Measurements from ENCODE around the gene UBE2I.
"Not testable (repeated sequence)": the region's sequence is repeated elsewhere in the genome, so short reads cannot be mapped to it uniquely, and the experiment has no call there.

Gene UBE2I

DNA sequence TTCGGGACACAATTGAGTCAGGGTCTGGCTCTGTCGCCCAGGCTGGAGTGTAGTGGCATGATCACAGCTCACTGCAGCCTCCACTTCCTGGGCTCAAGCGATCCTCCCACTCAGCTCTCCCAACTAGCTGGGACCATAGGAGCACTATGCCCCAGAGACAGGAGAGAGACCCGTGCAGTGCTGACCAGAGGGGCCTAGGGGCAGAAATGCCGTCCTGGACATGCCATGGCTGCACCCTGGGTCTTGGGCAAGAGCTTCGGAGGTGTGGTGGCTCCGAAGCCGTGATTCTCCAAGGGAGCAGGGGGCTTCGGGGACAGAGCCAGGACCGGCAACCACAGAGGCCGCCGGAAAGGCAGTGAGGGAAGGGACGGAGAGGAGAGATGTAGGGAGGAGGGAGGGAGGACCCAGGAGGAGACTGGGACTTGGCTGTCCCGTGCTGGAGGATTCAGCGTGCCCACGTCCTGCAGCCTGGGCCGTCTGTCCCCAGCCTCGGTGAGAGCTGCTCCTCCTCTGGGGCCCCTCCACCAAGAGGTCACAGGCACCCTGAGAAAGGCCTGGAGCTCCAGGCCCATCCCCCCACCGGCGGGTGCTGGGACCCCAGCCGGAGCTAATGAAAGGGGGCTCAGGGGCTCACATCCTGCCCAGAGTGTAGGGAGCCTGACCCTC is 31.7 kb upstream of the UBE2I start:
- no peak for DNase-seq

GRCh38 chr16:1278477-1278876 is 31.0 kb upstream of the UBE2I start:
- no peak for DNase-seq

GRCh38 chr16:1279081-1279944 is 30.1 kb upstream of the UBE2I start:
- no peak for DNase-seq

DNA sequence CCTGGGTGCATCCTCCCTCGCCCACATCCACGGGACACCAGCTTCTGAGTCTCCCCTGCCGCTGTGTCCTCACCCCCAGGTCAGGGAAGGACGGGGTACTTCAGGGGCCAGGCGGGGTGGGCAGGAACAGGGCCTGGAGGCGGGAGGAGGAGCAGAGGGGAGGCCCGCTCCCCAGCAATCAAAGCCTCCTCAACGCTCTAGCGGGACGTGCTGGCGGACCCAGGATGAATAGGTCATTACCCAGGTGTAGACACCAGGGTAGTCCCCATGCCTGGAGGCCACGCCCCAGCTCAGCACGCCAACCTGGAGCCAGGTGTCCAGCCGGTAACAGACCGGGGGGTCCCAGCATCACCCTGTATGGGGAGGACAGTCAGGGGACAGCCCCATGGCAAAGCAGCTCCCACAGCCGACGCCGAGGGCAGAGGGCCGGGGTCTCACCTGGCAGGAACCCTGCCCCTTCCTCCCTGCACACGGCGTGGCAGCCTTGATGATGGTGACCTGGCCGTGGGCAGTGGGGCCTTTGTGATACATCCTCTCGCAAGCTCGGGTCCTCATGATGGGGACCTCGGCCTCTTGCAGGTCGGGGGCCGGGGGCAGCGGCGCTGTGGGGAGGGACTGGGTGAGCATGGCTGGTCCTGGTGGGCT is 29.4 kb upstream of the UBE2I start:
- no peak for DNase-seq

DNA sequence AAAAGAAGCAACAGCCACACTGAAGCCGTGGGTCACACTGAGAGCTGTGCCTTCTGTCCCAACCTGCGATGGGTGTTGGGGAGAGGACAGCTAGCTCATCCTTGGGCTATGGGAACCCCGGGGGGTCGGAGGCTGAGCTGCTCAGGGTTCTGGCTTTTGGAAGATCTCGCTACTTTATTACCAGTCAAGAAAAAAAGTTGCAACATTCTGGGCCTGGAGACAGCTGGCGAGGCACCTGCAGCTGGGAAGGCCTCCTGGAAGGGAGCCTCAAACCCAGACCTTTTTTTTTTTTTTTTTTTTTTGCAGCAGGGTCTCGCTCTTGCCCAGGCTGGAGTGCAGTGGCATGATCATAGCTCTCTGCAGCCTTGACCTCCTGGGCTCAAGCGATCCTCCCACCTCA is 28.7 kb upstream of the UBE2I start:
- no peak for DNase-seq

- DNase-seq = no peak
Measured at GRCh38 chr16:1281517-1281916, 27.9 kb upstream of the UBE2I start.

DNA sequence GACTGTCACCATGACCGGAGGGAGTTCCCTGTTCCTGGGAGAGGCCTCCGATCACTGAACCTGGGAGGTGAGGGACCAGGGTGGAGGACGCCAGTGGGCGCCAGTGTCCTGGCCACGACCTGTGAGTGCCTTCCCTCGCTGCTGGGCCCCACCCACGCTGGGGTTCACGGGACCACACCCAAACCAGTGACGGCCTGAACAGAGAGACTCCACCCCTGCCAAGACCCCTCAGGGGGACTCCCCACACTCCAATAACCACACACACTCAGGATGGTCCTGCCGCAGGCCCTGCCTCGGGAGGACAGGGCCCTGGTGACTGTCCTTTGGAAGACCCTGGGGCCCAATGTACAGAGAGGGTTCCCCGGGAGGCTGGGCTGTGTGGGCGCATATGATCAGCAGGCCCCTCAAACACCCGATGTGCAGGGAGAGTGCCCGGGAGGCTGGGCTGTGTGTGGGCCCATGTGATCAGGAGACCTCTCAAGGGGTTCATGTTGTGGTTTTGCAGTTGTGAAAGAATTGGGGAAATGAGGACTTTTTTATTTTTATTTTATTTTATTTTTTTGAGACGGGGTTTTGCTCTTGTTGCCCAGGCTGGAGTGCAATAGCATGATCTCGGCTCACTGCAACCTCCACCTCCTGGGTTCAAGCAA is 27.0 kb upstream of the UBE2I start:
- no peak for DNase-seq

DNA sequence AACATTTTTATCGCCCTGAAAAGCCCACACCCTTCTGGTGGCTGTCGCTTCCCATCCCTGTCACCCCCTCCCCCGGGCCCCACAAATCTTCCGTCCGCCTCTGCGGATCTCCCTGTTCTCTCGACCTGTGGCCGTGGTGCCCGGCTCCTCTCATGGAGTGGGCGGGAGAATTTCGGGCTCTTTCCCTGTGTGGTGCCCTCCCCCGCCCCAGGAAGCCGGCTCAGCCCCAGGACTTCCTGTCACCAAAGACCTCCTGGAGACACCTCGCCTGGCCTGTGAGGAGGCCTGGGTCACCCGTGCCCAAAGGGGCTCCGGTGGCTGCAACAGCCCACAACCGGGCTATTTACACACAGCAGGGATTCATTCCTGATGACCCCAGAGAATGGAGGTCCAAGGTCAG is 26.1 kb upstream of the UBE2I start:
- no peak for DNase-seq

DNA sequence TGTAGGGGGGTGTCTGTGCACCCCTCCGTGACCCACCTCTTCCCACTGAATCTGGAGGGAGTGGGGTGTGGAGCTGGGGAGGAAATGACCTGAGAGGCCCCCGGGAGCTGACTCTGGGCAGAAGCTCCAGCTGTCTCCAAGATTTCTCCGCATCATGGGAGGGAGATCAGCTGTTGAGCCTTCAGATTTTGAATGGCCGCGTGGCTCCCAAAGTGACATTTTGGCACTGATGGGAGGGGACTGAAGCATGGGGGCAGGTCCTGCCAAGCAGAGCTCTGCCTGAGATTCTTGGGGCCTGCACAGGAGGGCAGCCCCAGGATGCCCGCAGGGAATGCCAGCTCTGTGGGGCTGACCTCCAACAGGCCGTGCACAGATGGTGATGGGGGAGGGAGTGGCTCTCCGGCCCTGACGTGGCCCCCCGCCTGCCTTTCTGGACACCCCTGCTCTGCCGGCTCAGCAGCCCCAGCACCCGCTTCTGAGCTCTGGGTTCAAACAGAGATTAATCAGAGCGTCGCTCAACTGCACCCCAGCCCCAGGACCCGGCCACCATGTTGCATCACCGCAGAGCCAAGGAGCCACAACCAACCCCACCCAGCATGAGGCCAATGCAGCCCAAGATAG is 25.3 kb upstream of the UBE2I start:
- DNase-seq = no peak

- no peak for DNase-seq
Measured at GRCh38 chr16:1285669-1286512, 23.5 kb upstream of the UBE2I start.

- no peak for DNase-seq
Measured at GRCh38 chr16:1286513-1287094, 22.8 kb upstream of the UBE2I start.

GRCh38 chr16:1287982-1288670 is 21.3 kb upstream of the UBE2I start:
- no peak for DNase-seq

DNA sequence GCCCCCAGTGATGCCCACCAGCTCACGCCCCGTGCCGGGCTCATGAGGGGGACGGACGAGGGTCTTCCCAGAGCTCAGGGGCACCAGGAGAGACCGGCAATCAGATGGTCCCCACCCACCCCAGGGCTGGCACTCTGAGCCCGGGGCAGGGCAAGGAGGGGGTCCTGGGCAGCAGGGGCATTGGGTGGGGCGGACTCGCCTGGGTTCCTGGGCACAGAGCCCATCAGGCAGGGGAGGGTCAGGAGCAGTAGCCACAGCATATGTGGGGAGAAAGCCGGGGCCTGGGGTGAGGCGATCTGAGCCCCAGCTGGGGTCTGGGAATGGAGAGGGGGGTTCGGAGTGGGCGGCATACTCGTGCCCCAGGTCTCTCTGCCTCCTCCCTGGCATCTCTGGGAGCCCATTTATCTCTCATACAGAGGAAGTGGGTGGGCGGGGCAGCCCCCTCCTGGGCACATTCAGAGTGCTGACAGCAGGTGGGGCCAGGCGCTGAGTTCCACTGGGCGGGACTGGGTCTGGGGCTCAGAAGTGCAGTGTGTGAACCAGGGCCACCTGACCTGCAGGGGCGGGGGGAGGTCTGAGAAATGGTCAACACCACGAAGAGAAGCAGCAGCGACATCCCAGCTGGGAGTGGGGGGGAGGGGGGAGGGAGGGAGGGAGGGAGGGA is 20.5 kb upstream of the UBE2I start:
- DNase-seq = no peak

DNA sequence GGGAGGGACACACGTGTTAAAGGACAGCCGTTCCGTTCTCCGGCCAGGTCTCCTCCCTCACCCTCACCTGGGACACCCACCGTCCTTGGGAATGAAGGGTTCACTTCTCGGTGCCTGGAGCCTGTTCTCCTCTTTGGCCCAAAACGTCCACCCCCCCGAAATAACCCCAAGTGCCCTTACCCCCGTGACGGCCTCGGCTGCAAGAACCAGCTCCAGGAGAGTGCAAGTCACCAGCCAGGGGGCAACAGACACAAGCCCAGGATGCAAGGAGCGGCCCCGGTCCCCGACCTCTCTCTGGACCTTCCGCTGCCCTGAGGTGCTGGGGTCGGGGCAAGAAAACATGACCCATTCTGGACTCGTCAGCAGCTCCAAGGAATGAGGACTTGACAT is 20.0 kb upstream of the UBE2I start:
- no peak for DNase-seq

DNA sequence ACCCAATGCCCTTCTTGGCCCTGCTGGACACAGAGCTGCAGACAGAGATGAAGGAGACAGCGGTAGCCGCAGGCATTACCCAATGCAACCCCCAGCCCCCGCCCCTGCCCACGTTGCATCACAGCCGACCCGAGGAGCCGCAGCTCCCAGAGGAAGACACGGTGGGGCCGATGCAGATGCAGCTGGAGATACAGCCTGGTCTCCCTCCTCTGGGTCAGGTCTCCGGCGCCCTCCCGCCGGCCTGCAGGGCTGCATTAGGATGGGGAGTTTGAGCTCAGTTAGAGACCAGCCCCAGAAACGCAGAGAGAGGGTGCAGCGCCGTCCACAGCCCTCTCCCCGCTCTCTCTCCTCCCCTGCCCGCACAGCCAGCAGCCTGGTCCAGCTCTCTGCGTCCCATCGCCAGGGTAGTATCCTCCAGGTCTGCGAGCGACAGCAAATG is 19.4 kb upstream of the UBE2I start:
- DNase-seq = no peak

DNA sequence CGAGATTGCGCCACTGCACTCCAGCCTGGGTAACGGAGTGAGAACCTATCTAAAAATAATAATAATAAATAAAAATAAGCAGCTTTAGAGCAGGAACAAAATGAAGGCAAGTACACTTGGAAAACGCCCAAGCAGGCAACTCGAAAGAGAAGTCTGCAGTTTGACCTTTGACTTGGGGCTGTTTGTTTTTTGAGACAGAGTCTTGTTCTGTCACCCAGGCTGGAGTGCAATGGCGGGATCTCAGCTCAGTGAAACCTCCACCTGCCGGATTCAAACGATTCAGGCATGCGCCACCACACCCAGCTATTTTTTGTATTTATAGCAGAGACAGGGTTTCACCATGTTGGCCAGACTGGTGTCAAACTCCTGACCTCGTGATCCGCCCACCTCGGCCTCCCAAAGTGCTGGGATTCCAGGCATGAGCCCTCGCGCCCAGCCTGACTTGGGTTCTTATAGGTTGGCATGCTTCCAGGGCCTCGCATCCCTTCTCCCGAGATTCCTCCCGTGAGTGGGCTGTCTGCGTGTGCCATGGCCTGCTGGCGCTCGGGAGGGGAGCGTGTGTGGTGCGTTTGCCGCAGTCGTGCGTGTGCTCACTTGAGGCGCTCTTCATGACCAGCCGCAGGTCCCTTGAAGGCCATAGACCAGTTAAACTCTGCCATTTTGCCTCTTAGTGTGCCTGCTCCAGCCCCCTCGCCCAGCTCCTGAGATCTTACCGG is 18.4 kb upstream of the UBE2I start:
- no peak for DNase-seq

DNA sequence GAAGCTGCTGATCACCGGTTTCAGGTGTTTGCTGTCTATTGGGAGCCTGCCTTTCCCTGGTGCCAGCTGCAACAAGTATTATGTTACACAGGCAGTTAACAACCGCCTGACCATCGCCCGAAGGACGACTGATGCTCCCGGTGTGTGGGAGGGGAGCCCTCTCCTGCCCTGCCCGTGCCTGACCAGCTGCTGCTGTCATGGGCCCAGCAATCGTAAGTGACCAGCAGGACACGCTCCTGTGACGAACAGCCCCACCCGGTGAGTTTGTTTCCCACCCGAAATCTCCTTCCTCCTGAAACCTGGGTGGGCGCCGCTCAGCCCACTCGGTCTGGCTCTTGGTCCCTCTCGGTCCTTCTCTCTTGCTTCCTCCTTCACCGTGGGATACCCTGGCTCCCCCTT is 17.9 kb upstream of the UBE2I start:
- DNase-seq = no peak

DNA sequence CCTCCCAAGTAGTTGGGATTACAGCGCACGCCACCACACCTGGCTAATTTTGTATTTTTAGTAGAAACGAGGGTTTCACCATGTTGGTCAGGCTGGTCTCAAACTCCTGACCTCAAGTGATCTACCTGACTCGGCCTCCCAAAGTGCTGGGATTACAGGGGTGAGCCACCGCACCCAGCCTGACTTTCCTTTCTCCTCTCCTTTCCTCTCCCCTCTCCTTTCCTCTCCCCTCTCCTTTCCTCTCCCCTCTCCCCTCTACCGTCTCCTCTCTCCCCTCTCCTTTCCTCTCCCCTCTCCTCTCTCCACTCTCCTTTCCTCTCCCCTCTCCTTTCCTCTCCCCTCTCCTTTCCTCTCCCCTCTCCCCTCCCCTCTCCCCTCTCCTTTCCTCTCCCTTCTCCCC is 17.2 kb upstream of the UBE2I start:
- DNase-seq = not testable (repeated sequence)

DNA sequence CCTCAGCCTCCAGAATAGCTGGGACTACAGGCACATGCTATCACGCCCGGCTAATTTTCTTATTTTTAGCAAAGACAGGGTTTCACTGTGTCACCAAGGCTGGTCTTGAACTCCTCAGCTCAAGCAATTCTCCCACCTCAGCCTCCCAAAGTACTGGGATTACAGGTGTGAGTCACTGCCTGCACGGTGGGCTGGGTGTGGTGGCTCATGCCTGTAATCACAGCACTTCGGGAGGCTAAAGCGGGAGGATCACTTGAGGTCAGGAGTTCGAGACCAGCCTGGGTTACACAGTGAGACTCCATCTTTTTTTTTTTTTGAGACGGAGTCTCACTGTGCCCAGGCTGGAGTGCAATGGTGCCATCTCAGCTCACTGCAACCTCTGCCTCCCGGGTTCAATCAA is 16.6 kb upstream of the UBE2I start:
- DNase-seq = not testable (repeated sequence)
